Measurements from ENCODE around the gene C22orf31.

GRCh38 chr22:29065468-29066190 is 4.0 kb upstream of the C22orf31 start:
- TF ChIP-seq EZH2 (optimal IDR thresholded peaks at IDR 0.05; ENCODE audit: low read depth, low read length) (no peak), CTCF (IDR thresholded peaks at IDR 0.05; ENCODE audit: low read length) (no peak)

Data from MM.1S (cell line).